ENCODE measurements around the gene IMP4.
"Not testable (repeated sequence)": the region's sequence is repeated elsewhere in the genome, so short reads cannot be mapped to it uniquely, and the experiment has no call there.

IMP4 gene

GRCh38 chr2:130342533-130343275, at the start of gene IMP4:
IMP4 (plus strand) TSS chr2:130342897; CDS start chr2:130342933, 36 bp downstream.
- peak; percentile 94 to 97 for DNase-seq

GRCh38 chr2:130300258-130300969, 42.3 kb upstream of the IMP4 start:
- no peak for DNase-seq

- DNase-seq, result no peak
Observed at GRCh38 chr2:130300970-130301348, 41.7 kb upstream of the IMP4 start.

GRCh38 chr2:130302164-130302886, 40.4 kb upstream of the IMP4 start:
- DNase-seq, result no peak

GRCh38 chr2:130303169-130303568, 39.5 kb upstream of the IMP4 start:
- no peak for DNase-seq

- no peak for DNase-seq
Observed at GRCh38 chr2:130304726-130305125, 38.0 kb upstream of the IMP4 start.

- no peak for DNase-seq
Observed at GRCh38 chr2:130307850-130308249, 34.8 kb upstream of the IMP4 start.

GRCh38 chr2:130310881-130311280, 31.8 kb upstream of the IMP4 start:
- no peak for DNase-seq

- DNase-seq, result no peak
Observed at GRCh38 chr2:130313812-130314334, 28.8 kb upstream of the IMP4 start.

- DNase-seq, result no peak
Observed at GRCh38 chr2:130314377-130314776, 28.3 kb upstream of the IMP4 start.

GRCh38 chr2:130316596-130316995, 26.1 kb upstream of the IMP4 start:
- no peak for DNase-seq

- no peak for DNase-seq
Observed at GRCh38 chr2:130318906-130319305, 23.8 kb upstream of the IMP4 start.

GRCh38 chr2:130319536-130319935, 23.2 kb upstream of the IMP4 start:
- DNase-seq, result no peak

GRCh38 chr2:130327703-130328527, 14.8 kb upstream of the IMP4 start:
- no peak for DNase-seq

- DNase-seq, result no peak
Observed at GRCh38 chr2:130328710-130329109, 14.0 kb upstream of the IMP4 start.

GRCh38 chr2:130332271-130333073, 10.2 kb upstream of the IMP4 start:
- DNase-seq, result peak; percentile 15 to 63

- not testable (repeated sequence) for DNase-seq
Observed at GRCh38 chr2:130333253-130333652, 9.4 kb upstream of the IMP4 start.

GRCh38 chr2:130334026-130334425, 8.7 kb upstream of the IMP4 start:
- no peak for DNase-seq

GRCh38 chr2:130335226-130335625, 7.5 kb upstream of the IMP4 start:
- DNase-seq, result no peak

- no peak for DNase-seq
Observed at GRCh38 chr2:130336150-130336876, 6.4 kb upstream of the IMP4 start.
